Smooth muscle cell (in vitro differentiated cells): ENCODE results near the gene C1GALT1. TPM values are rescaled to one million over a fixed set of nuclear protein-coding genes. Genes with fewer than 3 reads are reported as not detected.

Source experiments
- DNase-seq: peaks from one replicate; lab custom pipeline; 2025; ENCODE audit not compliant: unreplicated experiment; lab: John Stamatoyannopoulos, UW
- H2AFZ ChIP-seq: fragments of 200-600 bp; sonication (generic); 2 replicates; pipeline ENCODE4 v1.6.0; 2016; ENCODE audit warnings: antibody characterized with exemption, low read depth, mild to moderate bottlenecking
- H3F3A ChIP-seq: fragments of 200-600 bp; sonication (generic); 2 replicates; pipeline ENCODE4 v1.6.0; 2017; ENCODE audit warnings: antibody characterized with exemption, low read depth
- H3K27ac ChIP-seq: fragments of 200-600 bp; sonication (generic); 2 replicates; pipeline ENCODE4 v1.5.1; 2016; ENCODE audit warnings: low read depth, mild to moderate bottlenecking
- H3K27me3 ChIP-seq: fragments of 200-600 bp; sonication (generic); 2 replicates; pipeline ENCODE4 v1.6.1; 2016; ENCODE audit warnings: low read depth, mild to moderate bottlenecking
- H3K36me3 ChIP-seq: fragments of 200-600 bp; sonication (generic); 2 replicates; pipeline ENCODE4 v1.5.1; 2016; ENCODE audit warnings: low read depth
- H3K4me1 ChIP-seq: fragments of 200-600 bp; sonication (generic); 2 replicates; pipeline ENCODE4 v1.5.1; 2016; ENCODE audit warnings: low read depth
- H3K4me2 ChIP-seq: fragments of 200-600 bp; sonication (generic); 2 replicates; pipeline ENCODE4 v1.6.0; 2016; ENCODE audit warnings: mild to moderate bottlenecking
- H3K4me3 ChIP-seq: fragments of 200-600 bp; sonication (generic); 2 replicates; pipeline ENCODE4 v1.5.1; 2016; ENCODE audit warnings: mild to moderate bottlenecking
- H3K79me2 ChIP-seq: fragments of 200-600 bp; sonication (generic); 2 replicates; pipeline ENCODE4 v1.6.0; 2016; ENCODE audit warnings: low read depth, mild to moderate bottlenecking
- H3K9ac ChIP-seq: fragments of 200-600 bp; sonication (generic); 2 replicates; pipeline ENCODE4 v1.6.0; 2016; ENCODE audit warnings: low read depth
- H3K9me3 ChIP-seq: fragments of 200-600 bp; sonication (generic); replicated peaks from 2 replicates; pipeline ENCODE4 v1.5.1; 2016; ENCODE audit warnings: low read depth
- H4K20me1 ChIP-seq: fragments of 200-600 bp; sonication (generic); 2 replicates; pipeline ENCODE4 v1.6.0; 2016; ENCODE audit warnings: low read depth
- CTCF ChIP-seq: fragments of 200-600 bp; sonication (generic); IDR thresholded peaks from 2 replicates; pipeline ENCODE4 v1.5.1; 2017; ENCODE audit warnings: borderline replicate concordance, mild to moderate bottlenecking, antibody characterized with exemption; ENCODE audit not compliant: insufficient read depth, poor library complexity, severe bottlenecking
- WGBS: methylation state at CpG from one replicate; pipeline ENCODE4 v1.1.7; 2016; ENCODE audit warnings: low lambda C conversion rate; 5-methylcytosine and 5-hydroxymethylcytosine counted together
- polyA plus RNA-seq: library from polyadenylated mRNA; unstranded; fragments of >200 nt; fragmentation: Nextera tagmentation; extraction: Ambion mirVana; gene quantifications from 2 replicates; pipeline ENCODE4 v1.2.1, GENCODE V29; 2016
- total RNA-seq: library from RNA; depleted of rRNA; stranded (reverse); fragments of >200 nt; gene quantifications from 2 replicates; pipeline ENCODE4 v1.2.3, GENCODE V29; 2014

The C1GALT1 gene
- total and polyA plus RNA-seq, 2 experiments from 2014 or later: 20.6 to 89.9 TPM

GRCh38 chr7:7257899-7258692, 75.8 kb downstream of the C1GALT1 start:
- no peaks in the 10 kb centered on the region for H3K36me3 ChIP-seq

DNA sequence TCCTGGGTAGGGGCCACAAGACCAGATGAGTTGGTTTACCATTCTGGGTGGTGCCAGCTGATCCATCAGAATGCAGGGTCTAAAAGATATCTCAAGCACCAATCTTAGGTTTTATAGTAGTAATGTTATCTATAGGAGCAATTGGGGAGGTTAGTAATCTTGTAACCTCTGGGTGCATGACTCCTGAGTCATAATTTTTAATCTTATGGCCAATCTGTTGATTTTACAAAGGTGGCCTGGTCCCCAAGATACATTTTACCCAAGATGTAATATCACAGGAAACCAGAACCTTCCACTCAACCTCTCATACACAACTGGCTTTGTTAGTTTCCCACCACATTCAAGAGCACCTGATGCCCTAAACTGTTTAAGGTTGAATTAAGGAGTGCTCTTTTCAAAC, 79.5 kb downstream of the C1GALT1 start:
- no peak for DNase-seq
- Histone ChIP-seq H3K4me1 (no peaks in the 10 kb centered on the region), H3K9ac (no peak overlapping the region), H3K27me3 (no peaks in the 10 kb centered on the region), H3K4me2 (no peak overlapping the region), H2AFZ (no peak overlapping the region), H3K36me3 (no peaks in the 10 kb centered on the region), H3K27ac (no peak overlapping the region), H3K4me3 (no peak overlapping the region), H3K9me3 (no peaks in the 10 kb centered on the region), H3K79me2 (no peaks in the 10 kb centered on the region), H3F3A (no peaks in the 10 kb centered on the region), H4K20me1 (no peaks in the 10 kb centered on the region)
- no peak for TF ChIP-seq CTCF

More at GRCh38 chr7:7257899-7258692, 75.8 kb downstream of the C1GALT1 start:
- DNase-seq: no peak
- Histone ChIP-seq H3K4me1 (no peaks in the 10 kb centered on the region), H3F3A (no peaks in the 10 kb centered on the region), H3K9ac (no peak overlapping the region), H3K4me3 (no peak overlapping the region), H3K79me2 (no peaks in the 10 kb centered on the region), H3K27ac (no peak overlapping the region), H4K20me1 (no peaks in the 10 kb centered on the region), H3K4me2 (no peak overlapping the region), H2AFZ (no peak overlapping the region), H3K9me3 (no peaks in the 10 kb centered on the region), H3K27me3 (no peaks in the 10 kb centered on the region)
- WGBS: 91% methylated on average over 7 of the region's 7 CpGs
- no peak for TF ChIP-seq CTCF

DNA sequence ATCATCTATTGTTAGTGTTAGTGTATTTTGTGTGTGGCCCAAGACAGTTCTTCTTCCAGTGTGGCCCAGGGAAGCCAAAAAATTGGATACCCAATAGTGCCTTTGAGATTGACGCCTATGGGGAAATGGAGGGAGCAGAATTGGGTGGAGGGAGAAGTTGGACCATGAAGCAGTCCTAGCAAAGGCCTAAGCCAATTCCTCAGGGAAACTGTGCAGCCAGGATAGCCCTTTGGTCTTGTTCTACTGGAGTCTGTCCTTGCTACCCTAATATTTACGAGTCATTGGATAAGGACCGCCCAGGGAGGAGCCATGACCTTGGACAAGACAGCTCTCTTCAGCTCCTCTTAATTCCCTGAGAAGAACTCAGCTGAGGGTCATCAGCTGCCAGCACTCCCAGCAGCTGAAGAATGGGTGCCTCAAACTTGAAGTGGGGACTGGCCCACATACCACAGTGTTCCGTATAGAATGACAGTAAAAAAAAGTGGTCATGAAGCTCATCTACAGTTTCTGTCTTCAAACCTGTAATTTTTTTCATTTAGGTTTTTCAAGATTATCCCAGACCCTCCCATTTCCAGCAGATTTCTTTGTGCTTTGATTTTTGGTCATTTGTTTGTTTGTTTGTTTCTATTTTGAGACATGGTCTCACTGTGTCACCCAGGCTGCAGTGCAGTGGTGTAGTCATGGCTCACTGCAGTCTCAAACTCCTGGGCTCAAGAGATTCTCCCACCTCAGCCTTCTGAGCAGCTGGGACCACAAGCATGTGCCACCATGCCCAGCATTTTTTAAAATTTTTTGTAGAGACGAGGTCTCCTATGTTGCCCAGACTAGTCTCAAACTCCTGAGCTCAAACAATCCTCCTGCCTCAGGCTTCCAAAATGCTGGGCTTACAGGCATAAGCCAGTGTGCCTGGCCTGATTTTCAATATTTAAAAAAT, 81.2 kb downstream of the C1GALT1 start:
- H3K4me2 ChIP-seq: no peak overlapping the region
- H2AFZ ChIP-seq: no peak overlapping the region
- no peaks in the 10 kb centered on the region for H3F3A ChIP-seq
- H4K20me1 ChIP-seq: no peaks in the 10 kb centered on the region
- no peaks in the 10 kb centered on the region for H3K9me3 ChIP-seq
- no peak overlapping the region for H3K4me3 ChIP-seq
- no peak overlapping the region for H3K27ac ChIP-seq
- no peaks in the 10 kb centered on the region for H3K79me2 ChIP-seq
- H3K27me3 ChIP-seq: no peaks in the 10 kb centered on the region
- 90% methylated on average over 5 of the region's 5 CpGs for WGBS
- H3K9ac ChIP-seq: no peak overlapping the region
- no peak for TF ChIP-seq CTCF
- H3K36me3 ChIP-seq: no peaks in the 10 kb centered on the region
- no peak for DNase-seq
- H3K4me1 ChIP-seq: no peaks in the 10 kb centered on the region
